ENCODE measurements around the gene ZNF275. TPM values are rescaled to one million over a fixed set of nuclear protein-coding genes. Genes with fewer than 3 reads are reported as not detected.

ZNF275 gene
- total RNA-seq, 4 donors from 2014 or later: 8.2 to 16.4 (median 12.1) TPM

- Histone ChIP-seq H3K36me3 (no peaks in the 10 kb centered on the region), H3K4me3 (replicated peaks in 1 of 3) (no peak overlapping the region), H3K9me3 (no peaks in the 10 kb centered on the region), H3K27me3 (no peaks in the 10 kb centered on the region), H3K4me1 (no peaks in the 10 kb centered on the region), H3K27ac (no peak overlapping the region)
- 80 to 88% methylated on average over 1 to 19 of the region's 26 CpGs for WGBS, 2 donors
- no peak for DNase-seq
- intact Hi-C loops (cut with DNase I): no loop called here
- no peak for TF ChIP-seq CTCF (IDR thresholded peaks at IDR 0.05)
- TF ChIP-seq POLR2A (IDR thresholded peaks at IDR 0.05): no peak
These were observed 61.8 kb downstream of the ZNF275 start for GRCh38 chrX:153395613-153396319.

DNA sequence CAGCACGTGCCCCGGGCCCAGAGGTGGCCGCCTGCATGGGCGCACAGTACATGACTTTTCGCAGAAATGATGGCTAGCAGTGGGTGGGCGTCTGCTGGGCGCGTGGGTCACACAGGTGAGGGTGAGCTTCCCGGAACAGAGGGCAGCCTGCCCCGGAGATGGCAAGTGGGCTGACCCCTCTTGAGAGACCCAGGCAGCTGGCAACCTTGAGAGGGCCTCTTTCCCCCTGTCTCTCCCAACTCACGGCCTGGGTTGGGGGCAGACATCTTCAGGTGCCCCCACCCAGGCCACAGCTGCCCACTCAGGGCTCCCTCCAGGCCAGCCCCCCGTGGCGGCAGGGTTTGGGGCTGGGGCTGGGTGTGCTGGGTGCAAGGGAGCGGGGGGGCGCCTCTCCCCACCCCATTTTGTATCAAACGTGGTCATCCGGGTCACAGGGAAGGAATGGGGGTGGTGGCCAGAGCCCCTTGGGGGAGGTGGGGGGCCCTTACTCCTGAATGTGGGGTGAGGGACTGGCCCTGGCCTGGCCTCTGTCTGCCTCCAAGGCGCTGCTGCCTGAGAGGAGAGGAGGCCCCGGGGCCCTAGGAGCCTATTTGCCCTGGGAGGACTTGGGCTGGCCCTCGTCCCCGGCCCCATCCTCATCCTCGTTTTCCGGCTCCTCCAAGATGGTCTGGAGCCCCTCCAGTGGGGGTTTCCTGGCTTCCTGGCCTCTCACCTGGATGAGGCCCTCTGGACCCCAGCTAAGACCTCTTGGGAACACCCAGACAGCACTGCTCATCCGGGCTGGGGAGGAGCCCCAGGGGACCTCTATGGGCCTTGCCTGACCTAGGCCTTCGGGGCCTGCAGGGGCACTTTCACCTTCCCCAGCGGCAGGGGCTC lies 62.6 kb downstream of the ZNF275 start:
- Histone ChIP-seq H3K4me3 (replicated peaks in 1 of 3) (no peak overlapping the region), H3K9me3 (no peaks in the 10 kb centered on the region), H3K36me3 (no peaks in the 10 kb centered on the region), H3K4me1 (no peaks in the 10 kb centered on the region), H3K27ac (no peak overlapping the region), H3K27me3 (no peaks in the 10 kb centered on the region)
- intact Hi-C loops (cut with DNase I): no loop called here
- TF ChIP-seq CTCF (IDR thresholded peaks at IDR 0.05) (no peak), POLR2A (IDR thresholded peaks at IDR 0.05) (no peak)
- WGBS, 2 donors: 80 to 93% methylated on average over 1 to 4 of the region's 26 CpGs
- no peak for DNase-seq

GRCh38 chrX:153397256-153397960 lies 63.5 kb downstream of the ZNF275 start:
- WGBS, 2 donors: 82 to 92% methylated on average over 11 to 14 of the region's 27 CpGs
- H3K4me1 ChIP-seq: no peaks in the 10 kb centered on the region
- H3K27me3 ChIP-seq: no peaks in the 10 kb centered on the region

DNA sequence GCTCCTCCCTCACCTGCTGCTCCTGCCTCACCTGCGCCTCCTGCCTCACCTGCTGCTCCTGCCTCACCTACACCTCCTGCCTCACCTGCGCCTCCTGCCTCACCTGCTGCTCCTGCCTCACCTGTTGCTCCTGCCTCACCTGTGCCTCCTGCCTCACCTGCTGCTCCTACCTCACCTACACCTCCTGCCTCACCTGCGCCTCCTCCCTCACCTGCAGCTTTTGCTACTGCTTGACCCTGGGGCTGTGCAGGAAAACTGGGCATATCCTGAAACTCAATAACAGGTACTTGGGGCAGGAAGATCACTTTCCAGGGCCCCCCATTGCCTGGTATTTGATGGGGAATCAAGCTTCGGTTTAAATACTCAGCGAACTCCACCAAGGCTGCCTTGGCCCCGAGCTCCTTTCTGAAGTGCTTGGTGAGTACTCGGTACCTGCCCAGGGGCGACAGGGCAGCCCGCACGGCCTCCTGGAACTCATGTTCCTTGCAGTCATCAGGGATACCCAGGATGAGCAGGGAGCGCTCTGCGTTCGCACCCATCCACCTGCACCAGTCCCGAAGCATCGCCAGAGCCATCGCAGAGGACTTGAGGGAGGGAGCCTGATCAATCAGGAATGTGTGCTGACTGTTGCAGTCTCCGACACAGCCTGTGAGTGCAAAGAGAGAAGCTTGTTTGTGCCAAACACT lies 64.5 kb downstream of the ZNF275 start:
- DNase-seq: no peak
- Histone ChIP-seq H3K4me3 (replicated peaks in 1 of 3) (no peak overlapping the region), H3K4me1 (no peaks in the 10 kb centered on the region), H3K27me3 (no peaks in the 10 kb centered on the region), H3K9me3 (no peaks in the 10 kb centered on the region), H3K27ac (no peak overlapping the region), H3K36me3 (no peaks in the 10 kb centered on the region)
- intact Hi-C loops (cut with DNase I): no loop called here
- no peak for TF ChIP-seq POLR2A (IDR thresholded peaks at IDR 0.05)
- TF ChIP-seq CTCF (IDR thresholded peaks at IDR 0.05): no peak
- 68 to 80% methylated on average over 5 to 11 of the region's 17 CpGs for WGBS, 2 donors

More at GRCh38 chrX:153397256-153397960, 63.5 kb downstream of the ZNF275 start:
- Histone ChIP-seq H3K9me3 (no peaks in the 10 kb centered on the region), H3K4me3 (replicated peaks in 1 of 3) (no peak overlapping the region), H3K36me3 (no peaks in the 10 kb centered on the region), H3K27ac (no peak overlapping the region)
- no peak for TF ChIP-seq POLR2A (IDR thresholded peaks at IDR 0.05)
- TF ChIP-seq CTCF (IDR thresholded peaks at IDR 0.05): no peak
- intact Hi-C loops (cut with DNase I): no loop called here
- no peak for DNase-seq
